GM23248 (cell line): ENCODE data around the gene DOK3.

ENCODE experiments used
- EZH2 ChIP-seq: fragments of 200-600 bp; sonication (generic); IDR thresholded peaks from 2 replicates; pipeline ENCODE4 v1.6.1; 2018; ENCODE audit warnings: antibody characterized with exemption, mild to moderate bottlenecking; ENCODE audit not compliant: insufficient read depth, poor library complexity, severe bottlenecking
- EZH2phosphoT487 ChIP-seq: fragments of 200-600 bp; sonication (generic); IDR thresholded peaks from 2 replicates; pipeline ENCODE4 v1.6.1; 2018; ENCODE audit warnings: antibody characterized with exemption, moderate library complexity, mild to moderate bottlenecking, low read depth; ENCODE audit not compliant: insufficient read depth

DNA sequence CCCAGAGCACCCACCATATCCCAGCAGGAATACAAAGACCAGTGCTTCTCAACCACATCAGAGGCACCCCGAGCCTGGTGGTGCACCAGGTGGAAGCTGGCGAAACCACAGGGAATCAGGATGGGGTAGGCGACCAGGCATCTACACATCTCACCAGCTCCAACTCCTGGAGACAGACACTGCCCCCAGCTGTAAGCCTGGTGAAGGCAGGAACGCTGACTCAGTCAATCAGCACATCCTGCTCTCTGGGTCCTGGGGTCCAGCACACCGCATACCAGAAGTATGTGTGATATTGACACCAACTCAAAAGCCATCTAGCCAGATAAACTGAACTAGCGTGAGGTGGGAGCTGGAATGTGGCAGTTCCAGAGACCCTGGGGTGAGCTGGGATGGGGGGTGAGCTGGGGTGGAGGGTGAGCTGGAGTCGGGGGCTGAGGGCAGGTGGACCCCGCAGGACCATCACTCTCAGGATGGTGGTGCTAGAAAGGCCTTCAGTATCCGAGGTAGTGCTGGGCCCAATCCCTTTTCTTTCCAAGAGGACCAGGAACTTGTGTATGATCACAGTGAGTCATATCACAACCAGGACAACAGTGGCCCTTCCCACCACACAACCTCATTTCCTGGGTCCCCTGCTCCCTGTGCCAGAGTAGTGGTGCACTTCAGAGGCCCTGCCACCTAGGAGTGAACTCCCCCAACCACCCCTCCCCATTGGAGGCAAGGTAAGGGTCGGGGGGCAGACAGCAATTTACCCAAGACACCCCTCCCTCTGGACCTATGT lies 38.7 kb downstream of the DOK3 start:
- TF ChIP-seq EZH2: no peak
- no peak for TF ChIP-seq EZH2phosphoT487
